WTC11 (cell line): ENCODE results near the gene C1orf56.

Experiments
- ELF4 ChIP-seq: sonication (generic); formaldehyde crosslinking; IDR thresholded peaks from 2 replicates; pipeline ENCODE4 v1.8.1; 2022; ENCODE audit warnings: low read depth, mild to moderate bottlenecking, moderate library complexity, missing genetic modification reagents
- FOXK1 ChIP-seq: sonication (generic); formaldehyde crosslinking; IDR thresholded peaks from 2 replicates; pipeline ENCODE4 v1.8.0; 2022; ENCODE audit warnings: mild to moderate bottlenecking, moderate library complexity, missing genetic modification reagents
- NFATC4 ChIP-seq: fragments of 250-450 bp; sonication (Bioruptor Pico); IDR thresholded peaks from 2 replicates; pipeline ENCODE4 v1.9.0; 2021; ENCODE audit warnings: mild to moderate bottlenecking
- NFYB ChIP-seq: sonication (generic); formaldehyde crosslinking; conservative IDR thresholded peaks from 2 replicates; pipeline ENCODE4 v1.8.0; 2022; ENCODE audit warnings: low read depth, missing genetic modification reagents
- TEAD1 ChIP-seq: sonication (generic); formaldehyde crosslinking; IDR thresholded peaks from 2 replicates; pipeline ENCODE4 v1.8.0; 2022; ENCODE audit warnings: mild to moderate bottlenecking, missing genetic modification reagents
- ZBTB21 ChIP-seq: sonication (generic); formaldehyde crosslinking; IDR thresholded peaks from 2 replicates; pipeline ENCODE4 v1.8.1; 2023; ENCODE audit warnings: mild to moderate bottlenecking, missing genetic modification reagents, borderline replicate concordance
- ZNF263 ChIP-seq: sonication (generic); formaldehyde crosslinking; IDR thresholded peaks from 2 replicates; pipeline ENCODE4 v1.8.1; 2022; ENCODE audit warnings: low read depth, mild to moderate bottlenecking, moderate library complexity, missing genetic modification reagents
- TF ChIP-seq, protein P1 (sequence below): sonication (generic); formaldehyde crosslinking; IDR thresholded peaks from 2 replicates; pipeline ENCODE4 v1.8.1; 2023; ENCODE audit warnings: mild to moderate bottlenecking, missing genetic modification reagents, moderate library complexity
- TF ChIP-seq, protein P2 (sequence below): fragments of 200-600 bp; IDR thresholded peaks from 2 replicates; pipeline ENCODE4 v1.8.0; 2022; ENCODE audit warnings: antibody characterized with exemption
- TF ChIP-seq, protein P3 (sequence below): sonication (generic); formaldehyde crosslinking; IDR thresholded peaks from 2 replicates; pipeline ENCODE4 v1.8.0; 2022; ENCODE audit warnings: mild to moderate bottlenecking, missing genetic modification reagents
- TF ChIP-seq, protein P4 (sequence below): sonication (generic); formaldehyde crosslinking; IDR thresholded peaks from 2 replicates; pipeline ENCODE4 v1.8.1; 2023; ENCODE audit warnings: mild to moderate bottlenecking, missing genetic modification reagents, borderline replicate concordance
- TF ChIP-seq, protein P5 (sequence below): sonication (generic); formaldehyde crosslinking; conservative IDR thresholded peaks from 2 replicates; pipeline ENCODE4 v1.8.1; 2022; ENCODE audit warnings: mild to moderate bottlenecking, missing genetic modification reagents
- TF ChIP-seq, protein P6 (sequence below): sonication (generic); formaldehyde crosslinking; IDR thresholded peaks from 2 replicates; pipeline ENCODE4 v1.8.0; 2022; ENCODE audit warnings: mild to moderate bottlenecking, missing genetic modification reagents
- TF ChIP-seq, protein P7 (sequence below): sonication (generic); formaldehyde crosslinking; IDR thresholded peaks from 2 replicates; pipeline ENCODE4 v1.8.1; 2023; ENCODE audit warnings: mild to moderate bottlenecking, missing genetic modification reagents

DNA sequence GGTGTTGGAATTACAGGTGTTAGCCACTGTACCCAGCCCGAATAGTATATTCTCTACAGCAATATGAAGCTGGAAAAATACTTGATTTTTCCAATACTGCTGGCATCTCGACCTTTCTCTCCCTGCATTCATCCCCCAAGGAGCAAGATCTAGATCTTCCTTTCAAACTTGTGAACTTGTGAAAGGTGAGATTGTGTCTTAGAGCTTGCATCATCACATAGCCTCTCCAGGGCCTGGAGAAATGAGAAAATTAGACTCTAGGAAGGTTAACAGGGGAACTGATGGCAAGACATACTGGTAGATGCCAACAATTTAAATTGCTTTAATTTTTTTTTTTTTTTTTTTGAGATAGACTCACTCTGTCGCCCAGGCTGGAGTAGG, 37.2 kb upstream of the C1orf56 start:
- TF ChIP-seq, protein P1, sequence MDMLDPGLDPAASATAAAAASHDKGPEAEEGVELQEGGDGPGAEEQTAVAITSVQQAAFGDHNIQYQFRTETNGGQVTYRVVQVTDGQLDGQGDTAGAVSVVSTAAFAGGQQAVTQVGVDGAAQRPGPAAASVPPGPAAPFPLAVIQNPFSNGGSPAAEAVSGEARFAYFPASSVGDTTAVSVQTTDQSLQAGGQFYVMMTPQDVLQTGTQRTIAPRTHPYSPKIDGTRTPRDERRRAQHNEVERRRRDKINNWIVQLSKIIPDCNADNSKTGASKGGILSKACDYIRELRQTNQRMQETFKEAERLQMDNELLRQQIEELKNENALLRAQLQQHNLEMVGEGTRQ: no peak
- TF ChIP-seq FOXK1 (CRISPR knock-in tag) (no peak), ELF4 (no peak), NFATC4 (CRISPR knock-in tag) (no peak), ZBTB21 (CRISPR knock-in tag) (no peak), TEAD1 (no peak), NFYB (CRISPR knock-in tag) (no peak), ZNF263 (CRISPR knock-in tag) (no peak)
- TF ChIP-seq, protein P2, sequence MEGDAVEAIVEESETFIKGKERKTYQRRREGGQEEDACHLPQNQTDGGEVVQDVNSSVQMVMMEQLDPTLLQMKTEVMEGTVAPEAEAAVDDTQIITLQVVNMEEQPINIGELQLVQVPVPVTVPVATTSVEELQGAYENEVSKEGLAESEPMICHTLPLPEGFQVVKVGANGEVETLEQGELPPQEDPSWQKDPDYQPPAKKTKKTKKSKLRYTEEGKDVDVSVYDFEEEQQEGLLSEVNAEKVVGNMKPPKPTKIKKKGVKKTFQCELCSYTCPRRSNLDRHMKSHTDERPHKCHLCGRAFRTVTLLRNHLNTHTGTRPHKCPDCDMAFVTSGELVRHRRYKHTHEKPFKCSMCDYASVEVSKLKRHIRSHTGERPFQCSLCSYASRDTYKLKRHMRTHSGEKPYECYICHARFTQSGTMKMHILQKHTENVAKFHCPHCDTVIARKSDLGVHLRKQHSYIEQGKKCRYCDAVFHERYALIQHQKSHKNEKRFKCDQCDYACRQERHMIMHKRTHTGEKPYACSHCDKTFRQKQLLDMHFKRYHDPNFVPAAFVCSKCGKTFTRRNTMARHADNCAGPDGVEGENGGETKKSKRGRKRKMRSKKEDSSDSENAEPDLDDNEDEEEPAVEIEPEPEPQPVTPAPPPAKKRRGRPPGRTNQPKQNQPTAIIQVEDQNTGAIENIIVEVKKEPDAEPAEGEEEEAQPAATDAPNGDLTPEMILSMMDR: no peak
- TF ChIP-seq, protein P3, sequence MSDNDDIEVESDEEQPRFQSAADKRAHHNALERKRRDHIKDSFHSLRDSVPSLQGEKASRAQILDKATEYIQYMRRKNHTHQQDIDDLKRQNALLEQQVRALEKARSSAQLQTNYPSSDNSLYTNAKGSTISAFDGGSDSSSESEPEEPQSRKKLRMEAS: no peak
- TF ChIP-seq, protein P4, sequence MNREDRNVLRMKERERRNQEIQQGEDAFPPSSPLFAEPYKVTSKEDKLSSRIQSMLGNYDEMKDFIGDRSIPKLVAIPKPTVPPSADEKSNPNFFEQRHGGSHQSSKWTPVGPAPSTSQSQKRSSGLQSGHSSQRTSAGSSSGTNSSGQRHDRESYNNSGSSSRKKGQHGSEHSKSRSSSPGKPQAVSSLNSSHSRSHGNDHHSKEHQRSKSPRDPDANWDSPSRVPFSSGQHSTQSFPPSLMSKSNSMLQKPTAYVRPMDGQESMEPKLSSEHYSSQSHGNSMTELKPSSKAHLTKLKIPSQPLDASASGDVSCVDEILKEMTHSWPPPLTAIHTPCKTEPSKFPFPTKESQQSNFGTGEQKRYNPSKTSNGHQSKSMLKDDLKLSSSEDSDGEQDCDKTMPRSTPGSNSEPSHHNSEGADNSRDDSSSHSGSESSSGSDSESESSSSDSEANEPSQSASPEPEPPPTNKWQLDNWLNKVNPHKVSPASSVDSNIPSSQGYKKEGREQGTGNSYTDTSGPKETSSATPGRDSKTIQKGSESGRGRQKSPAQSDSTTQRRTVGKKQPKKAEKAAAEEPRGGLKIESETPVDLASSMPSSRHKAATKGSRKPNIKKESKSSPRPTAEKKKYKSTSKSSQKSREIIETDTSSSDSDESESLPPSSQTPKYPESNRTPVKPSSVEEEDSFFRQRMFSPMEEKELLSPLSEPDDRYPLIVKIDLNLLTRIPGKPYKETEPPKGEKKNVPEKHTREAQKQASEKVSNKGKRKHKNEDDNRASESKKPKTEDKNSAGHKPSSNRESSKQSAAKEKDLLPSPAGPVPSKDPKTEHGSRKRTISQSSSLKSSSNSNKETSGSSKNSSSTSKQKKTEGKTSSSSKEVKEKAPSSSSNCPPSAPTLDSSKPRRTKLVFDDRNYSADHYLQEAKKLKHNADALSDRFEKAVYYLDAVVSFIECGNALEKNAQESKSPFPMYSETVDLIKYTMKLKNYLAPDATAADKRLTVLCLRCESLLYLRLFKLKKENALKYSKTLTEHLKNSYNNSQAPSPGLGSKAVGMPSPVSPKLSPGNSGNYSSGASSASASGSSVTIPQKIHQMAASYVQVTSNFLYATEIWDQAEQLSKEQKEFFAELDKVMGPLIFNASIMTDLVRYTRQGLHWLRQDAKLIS: no peak
- TF ChIP-seq, protein P5, sequence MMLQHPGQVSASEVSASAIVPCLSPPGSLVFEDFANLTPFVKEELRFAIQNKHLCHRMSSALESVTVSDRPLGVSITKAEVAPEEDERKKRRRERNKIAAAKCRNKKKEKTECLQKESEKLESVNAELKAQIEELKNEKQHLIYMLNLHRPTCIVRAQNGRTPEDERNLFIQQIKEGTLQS (CRISPR knock-in tag): no peak
- TF ChIP-seq, protein P6, sequence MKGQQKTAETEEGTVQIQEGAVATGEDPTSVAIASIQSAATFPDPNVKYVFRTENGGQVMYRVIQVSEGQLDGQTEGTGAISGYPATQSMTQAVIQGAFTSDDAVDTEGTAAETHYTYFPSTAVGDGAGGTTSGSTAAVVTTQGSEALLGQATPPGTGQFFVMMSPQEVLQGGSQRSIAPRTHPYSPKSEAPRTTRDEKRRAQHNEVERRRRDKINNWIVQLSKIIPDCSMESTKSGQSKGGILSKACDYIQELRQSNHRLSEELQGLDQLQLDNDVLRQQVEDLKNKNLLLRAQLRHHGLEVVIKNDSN (CRISPR knock-in tag): no peak
- TF ChIP-seq, protein P7, sequence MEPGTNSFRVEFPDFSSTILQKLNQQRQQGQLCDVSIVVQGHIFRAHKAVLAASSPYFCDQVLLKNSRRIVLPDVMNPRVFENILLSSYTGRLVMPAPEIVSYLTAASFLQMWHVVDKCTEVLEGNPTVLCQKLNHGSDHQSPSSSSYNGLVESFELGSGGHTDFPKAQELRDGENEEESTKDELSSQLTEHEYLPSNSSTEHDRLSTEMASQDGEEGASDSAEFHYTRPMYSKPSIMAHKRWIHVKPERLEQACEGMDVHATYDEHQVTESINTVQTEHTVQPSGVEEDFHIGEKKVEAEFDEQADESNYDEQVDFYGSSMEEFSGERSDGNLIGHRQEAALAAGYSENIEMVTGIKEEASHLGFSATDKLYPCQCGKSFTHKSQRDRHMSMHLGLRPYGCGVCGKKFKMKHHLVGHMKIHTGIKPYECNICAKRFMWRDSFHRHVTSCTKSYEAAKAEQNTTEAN (CRISPR knock-in tag): no peak
